Ishikawa (cell line): Measurements from ENCODE around the gene GRIK4.

ENCODE experiments used
- CEBPB ChIP-seq: IDR thresholded peaks from 2 replicates; pipeline ENCODE4 v1.6.1; 2012
- CREB1 ChIP-seq: IDR thresholded peaks from 2 replicates; pipeline ENCODE4 v1.6.1; 2012; ENCODE audit warnings: low read depth
- EGR1 ChIP-seq: IDR thresholded peaks from 2 replicates; pipeline ENCODE4 v1.6.1; 2012
- EP300 ChIP-seq: IDR thresholded peaks from 2 replicates; pipeline ENCODE4 v1.6.1; 2012; ENCODE audit warnings: borderline replicate concordance
- FOXM1 ChIP-seq: IDR thresholded peaks from 2 replicates; pipeline ENCODE4 v1.6.1; 2012; ENCODE audit warnings: low read depth, borderline replicate concordance
- MAX ChIP-seq: IDR thresholded peaks from 2 replicates; pipeline ENCODE4 v1.6.1; 2012
- NFIC ChIP-seq: IDR thresholded peaks from 2 replicates; pipeline ENCODE4 v1.6.1; 2012
- RAD21 ChIP-seq: IDR thresholded peaks from 2 replicates; pipeline ENCODE4 v1.6.1; 2012; ENCODE audit warnings: low read depth
- TAF1 ChIP-seq: IDR thresholded peaks from 2 replicates; pipeline ENCODE4 v1.6.1; 2012; ENCODE audit warnings: low read depth, mild to moderate bottlenecking
- TCF12 ChIP-seq: IDR thresholded peaks from 2 replicates; pipeline ENCODE4 v1.6.1; 2012; ENCODE audit warnings: low read depth
- TEAD4 ChIP-seq: IDR thresholded peaks from 2 replicates; pipeline ENCODE4 v1.6.1; 2012
- USF1 ChIP-seq: IDR thresholded peaks from 2 replicates; pipeline ENCODE4 v1.6.1; 2012
- YY1 ChIP-seq: IDR thresholded peaks from 2 replicates; pipeline ENCODE4 v1.6.1; 2012; ENCODE audit warnings: low read depth
- ZBTB7A ChIP-seq: IDR thresholded peaks from 2 replicates; pipeline ENCODE4 v1.6.1; 2012; ENCODE audit warnings: low read depth
- TF ChIP-seq, protein P1 (sequence below): IDR thresholded peaks from 2 replicates; pipeline ENCODE4 v1.6.1; 2012; ENCODE audit warnings: low read depth, mild to moderate bottlenecking

The GRIK4 gene

GRCh38 chr11:120471131-120471530, 40.4 kb upstream of the GRIK4 start:
- TF ChIP-seq, protein P1, sequence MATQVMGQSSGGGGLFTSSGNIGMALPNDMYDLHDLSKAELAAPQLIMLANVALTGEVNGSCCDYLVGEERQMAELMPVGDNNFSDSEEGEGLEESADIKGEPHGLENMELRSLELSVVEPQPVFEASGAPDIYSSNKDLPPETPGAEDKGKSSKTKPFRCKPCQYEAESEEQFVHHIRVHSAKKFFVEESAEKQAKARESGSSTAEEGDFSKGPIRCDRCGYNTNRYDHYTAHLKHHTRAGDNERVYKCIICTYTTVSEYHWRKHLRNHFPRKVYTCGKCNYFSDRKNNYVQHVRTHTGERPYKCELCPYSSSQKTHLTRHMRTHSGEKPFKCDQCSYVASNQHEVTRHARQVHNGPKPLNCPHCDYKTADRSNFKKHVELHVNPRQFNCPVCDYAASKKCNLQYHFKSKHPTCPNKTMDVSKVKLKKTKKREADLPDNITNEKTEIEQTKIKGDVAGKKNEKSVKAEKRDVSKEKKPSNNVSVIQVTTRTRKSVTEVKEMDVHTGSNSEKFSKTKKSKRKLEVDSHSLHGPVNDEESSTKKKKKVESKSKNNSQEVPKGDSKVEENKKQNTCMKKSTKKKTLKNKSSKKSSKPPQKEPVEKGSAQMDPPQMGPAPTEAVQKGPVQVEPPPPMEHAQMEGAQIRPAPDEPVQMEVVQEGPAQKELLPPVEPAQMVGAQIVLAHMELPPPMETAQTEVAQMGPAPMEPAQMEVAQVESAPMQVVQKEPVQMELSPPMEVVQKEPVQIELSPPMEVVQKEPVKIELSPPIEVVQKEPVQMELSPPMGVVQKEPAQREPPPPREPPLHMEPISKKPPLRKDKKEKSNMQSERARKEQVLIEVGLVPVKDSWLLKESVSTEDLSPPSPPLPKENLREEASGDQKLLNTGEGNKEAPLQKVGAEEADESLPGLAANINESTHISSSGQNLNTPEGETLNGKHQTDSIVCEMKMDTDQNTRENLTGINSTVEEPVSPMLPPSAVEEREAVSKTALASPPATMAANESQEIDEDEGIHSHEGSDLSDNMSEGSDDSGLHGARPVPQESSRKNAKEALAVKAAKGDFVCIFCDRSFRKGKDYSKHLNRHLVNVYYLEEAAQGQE, result no peak
- TF ChIP-seq EGR1 (no peak), USF1 (no peak), NFIC (no peak), ZBTB7A (no peak), CEBPB (no peak), EP300 (no peak), TCF12 (no peak), YY1 (no peak), RAD21 (no peak), FOXM1 (no peak), CREB1 (no peak), TEAD4 (no peak)

GRCh38 chr11:120471994-120472393, 39.6 kb upstream of the GRIK4 start:
- TF ChIP-seq EP300 (no peak), TEAD4 (no peak), CREB1 (no peak), YY1 (no peak), MAX (no peak), NFIC (no peak), USF1 (no peak)
- TF ChIP-seq, protein P1, result no peak

GRCh38 chr11:120473503-120473902, 38.0 kb upstream of the GRIK4 start:
- TF ChIP-seq EP300 (no peak), ZBTB7A (no peak), RAD21 (no peak), YY1 (no peak), CEBPB (no peak), MAX (no peak), TCF12 (no peak), TAF1 (no peak), FOXM1 (no peak), NFIC (no peak), EGR1 (no peak), TEAD4 (no peak), USF1 (no peak)
- TF ChIP-seq, protein P1, result no peak

GRCh38 chr11:120482149-120482548, 29.4 kb upstream of the GRIK4 start:
- TF ChIP-seq TEAD4, result no peak
- TF ChIP-seq CEBPB, result no peak
- TF ChIP-seq, protein P1, result no peak
- TF ChIP-seq MAX, result no peak
- no peak for TF ChIP-seq FOXM1
- no peak for TF ChIP-seq EGR1
